CD14-positive monocyte (primary cell): Measurements from ENCODE around the gene PLEKHA8. TPM values are rescaled to one million over a fixed set of nuclear protein-coding genes. Genes with fewer than 3 reads are reported as not detected.

ENCODE experiments used
- DNase-seq, 3 donors: peaks; one replicate each; pipeline ENCODE4 v3.0.0-alpha.2; 2011 to 2022
- H2AFZ ChIP-seq: 2 replicates; pipeline ENCODE4 v1.6.0; 2012; ENCODE audit warnings: mild to moderate bottlenecking, low read depth, low read length, inconsistent platforms; ENCODE audit not compliant: insufficient read depth, poor library complexity, severe bottlenecking
- H3K27ac ChIP-seq, 2 donors: 1 replicate in 1 of 2; 2 replicates in 1 of 2; pipeline ENCODE4 v1.5.1; 2012 to 2013; ENCODE audit warnings: low read length in 2 of 2, control low read depth in 1 of 2, inconsistent platforms in 1 of 2, low read depth in 1 of 2, mild to moderate bottlenecking in 1 of 2
- H3K27me3 ChIP-seq, 2 donors: one replicate each; pipeline versions ENCODE4 v1.6.0 to v1.6.1; 2011 to 2013; ENCODE audit warnings: low read length in 2 of 2; ENCODE audit not compliant: control insufficient read depth in 2 of 2, insufficient read depth in 2 of 2
- H3K36me3 ChIP-seq, 2 donors: replicated peaks in 1 of 2; 1 replicate in 1 of 2; 2 replicates in 1 of 2; pipeline versions ENCODE4 v1.5.1 to v1.6.1; 2012 to 2013; ENCODE audit warnings: low read length in 2 of 2, control low read depth in 1 of 2, inconsistent platforms in 1 of 2, mild to moderate bottlenecking in 1 of 2; ENCODE audit not compliant: insufficient read depth in 2 of 2, control insufficient read depth in 1 of 2
- H3K4me1 ChIP-seq, 2 donors: 1 replicate in 1 of 2; 2 replicates in 1 of 2; pipeline versions ENCODE4 v1.5.1 to v1.6.1; 2012 to 2013; ENCODE audit warnings: low read length in 2 of 2, control low read depth in 1 of 2, inconsistent platforms in 1 of 2, mild to moderate bottlenecking in 1 of 2, moderate library complexity in 1 of 2; ENCODE audit not compliant: insufficient read depth in 2 of 2, control insufficient read depth in 1 of 2
- H3K4me2 ChIP-seq: replicated peaks from 2 replicates; pipeline ENCODE3; 2012; ENCODE audit warnings: low read length, moderate library complexity, mild to moderate bottlenecking; ENCODE audit not compliant: poor library complexity, severe bottlenecking; ENCODE audit errors: extremely low read depth
- H3K4me3 ChIP-seq, 3 experiments: fragments of 200-600 bp in 1 of 3; sonication (generic) in 1 of 3; replicated peaks in 1 of 3; 1 replicate in 2 of 3; 2 replicates in 1 of 3; pipeline ENCODE4 v1.5.1; 2011 to 2013; ENCODE audit warnings: low read length in 3 of 3, mild to moderate bottlenecking in 3 of 3, control low read depth in 2 of 3, low read depth in 2 of 3, inconsistent platforms in 1 of 3, moderate library complexity in 1 of 3
- H3K79me2 ChIP-seq: 2 replicates; pipeline ENCODE4 v1.6.0; 2012; ENCODE audit warnings: mild to moderate bottlenecking, control low read depth, inconsistent platforms, low read length, moderate library complexity; ENCODE audit not compliant: insufficient read depth
- H3K9ac ChIP-seq: 2 replicates; pipeline ENCODE4 v1.6.0; 2017; ENCODE audit warnings: low read length, mild to moderate bottlenecking; ENCODE audit not compliant: insufficient read depth, poor library complexity, severe bottlenecking
- H3K9me3 ChIP-seq, 2 donors: replicated peaks in 1 of 2; 1 replicate in 1 of 2; 2 replicates in 1 of 2; pipeline versions ENCODE4 v1.5.1 to v1.6.1; 2012 to 2013; ENCODE audit warnings: low read length in 2 of 2, control low read depth in 1 of 2; ENCODE audit not compliant: control insufficient read depth in 1 of 2, insufficient read depth in 1 of 2
- H4K20me1 ChIP-seq: 2 replicates; pipeline ENCODE4 v1.6.0; 2012; ENCODE audit warnings: mild to moderate bottlenecking, low read length, control low read depth, moderate library complexity; ENCODE audit not compliant: insufficient read depth
- H3K27ac Mint-ChIP-seq, 7 donors: one replicate each; pipeline ENCODE4 v1.8.0; 2020; ENCODE audit warnings: mild to moderate bottlenecking in 7 of 7, mixed read lengths in 7 of 7, moderate library complexity in 6 of 7, inconsistent platforms in 2 of 7
- H3K27me3 Mint-ChIP-seq, 3 donors: one replicate each; pipeline ENCODE4 v1.8.0; 2021 to 2022; ENCODE audit warnings: low read depth in 3 of 3, mild to moderate bottlenecking in 3 of 3, mixed read lengths in 3 of 3, moderate library complexity in 3 of 3, inconsistent platforms in 1 of 3
- H3K36me3 Mint-ChIP-seq, 2 donors: one replicate each; pipeline ENCODE4 v1.8.0; 2020; ENCODE audit warnings: mixed read lengths in 2 of 2, inconsistent platforms in 1 of 2, mild to moderate bottlenecking in 1 of 2
- H3K4me1 Mint-ChIP-seq: one replicate; pipeline ENCODE4 v1.8.0; 2020; ENCODE audit warnings: mild to moderate bottlenecking, mixed read lengths
- H3K4me3 Mint-ChIP-seq, 2 donors: one replicate each; pipeline ENCODE4 v1.8.0; 2020; ENCODE audit warnings: mild to moderate bottlenecking in 2 of 2, mixed read lengths in 2 of 2, moderate library complexity in 1 of 2
- H3K9me3 Mint-ChIP-seq, 7 donors: one replicate each; pipeline ENCODE4 v1.8.0; 2020 to 2022; ENCODE audit warnings: mixed read lengths in 7 of 7, mild to moderate bottlenecking in 6 of 7, moderate library complexity in 6 of 7, inconsistent platforms in 2 of 7
- WGBS: methylation state at CpG from one replicate; pipeline ENCODE4 v1.1.5; 2013; ENCODE audit warnings: missing lambda C conversion rate; ENCODE audit not compliant: insufficient coverage; 5-methylcytosine and 5-hydroxymethylcytosine counted together
- intact Hi-C, 2 donors: fragments of 100-400 bp; cut with micrococcal nuclease; formaldehyde crosslinking; loops; one replicate each; pipeline versions ENCODE4 v1.15.0 to v1.15.1; 2023
- polyA plus RNA-seq, 3 donors: library from polyadenylated mRNA; depleted of rRNA in 1 of 3; unstranded in 2 of 3; stranded (reverse) in 1 of 3; fragments of 300-500 nt in 2 of 3; fragments of >200 nt in 1 of 3; fragmentation: Illumina TruSeq in 2 of 3; gene quantifications; 1 replicate in 2 of 3; 2 replicates in 1 of 3; pipeline ENCODE4 v1.2.3, GENCODE V29; 2012 to 2021
- TF ChIP-seq, protein P1 (sequence below): fragments of 200-600 bp; IDR thresholded peaks from one replicate; pipeline ENCODE4 v1.8.0; 2022; ENCODE audit warnings: antibody characterized with exemption, mild to moderate bottlenecking

The PLEKHA8 gene
- polyA plus RNA-seq, 3 donors, result 2.4 to 2.7 (median 2.6) TPM

DNA sequence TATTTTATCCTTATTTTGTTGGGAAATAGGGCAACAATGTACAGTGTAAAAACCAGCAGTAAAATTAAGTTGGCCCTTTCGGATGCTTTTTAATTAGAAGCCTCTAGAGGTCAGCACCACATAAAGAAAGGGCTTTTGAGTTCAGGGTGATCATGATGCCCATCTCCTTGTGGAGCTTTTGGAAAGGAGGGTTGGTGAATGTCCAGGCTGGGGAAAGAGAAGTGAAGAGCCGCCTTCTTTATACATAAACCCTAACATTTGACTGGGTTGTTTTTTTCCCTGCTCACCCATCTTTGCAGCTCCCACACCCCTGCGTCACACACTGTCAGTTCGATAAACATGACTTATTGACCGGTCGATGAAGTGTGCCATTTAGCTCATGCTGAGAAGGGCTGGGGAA lies 136.4 kb downstream of the PLEKHA8 start:
- peak overlapping the region; percentile 4 for H3K4me2 ChIP-seq
- H3K27ac ChIP-seq, result peak overlapping the region in 1 of 2 donors; percentile 68
- H3K9me3 Mint-ChIP-seq, result no peaks in the 10 kb centered on the region
- intact Hi-C loops, result loop anchor here (5.0 to 10.0 kb wide), 4 partner anchors 60 to 260 kb away; partner anchors contain the start of gene ZNRF2 (in 1 of the 2)
- no peaks in the 10 kb centered on the region for H3K36me3 ChIP-seq
- no peak overlapping the region for H3K9ac ChIP-seq
- peaks cover 0 to 7% of the 10 kb centered on the region in 2 donors for H3K36me3 Mint-ChIP-seq
- H3K79me2 ChIP-seq, result no peaks in the 10 kb centered on the region
- H3K27me3 ChIP-seq, result no peaks in the 10 kb centered on the region
- H2AFZ ChIP-seq, result no peak overlapping the region
- TF ChIP-seq, protein P1, sequence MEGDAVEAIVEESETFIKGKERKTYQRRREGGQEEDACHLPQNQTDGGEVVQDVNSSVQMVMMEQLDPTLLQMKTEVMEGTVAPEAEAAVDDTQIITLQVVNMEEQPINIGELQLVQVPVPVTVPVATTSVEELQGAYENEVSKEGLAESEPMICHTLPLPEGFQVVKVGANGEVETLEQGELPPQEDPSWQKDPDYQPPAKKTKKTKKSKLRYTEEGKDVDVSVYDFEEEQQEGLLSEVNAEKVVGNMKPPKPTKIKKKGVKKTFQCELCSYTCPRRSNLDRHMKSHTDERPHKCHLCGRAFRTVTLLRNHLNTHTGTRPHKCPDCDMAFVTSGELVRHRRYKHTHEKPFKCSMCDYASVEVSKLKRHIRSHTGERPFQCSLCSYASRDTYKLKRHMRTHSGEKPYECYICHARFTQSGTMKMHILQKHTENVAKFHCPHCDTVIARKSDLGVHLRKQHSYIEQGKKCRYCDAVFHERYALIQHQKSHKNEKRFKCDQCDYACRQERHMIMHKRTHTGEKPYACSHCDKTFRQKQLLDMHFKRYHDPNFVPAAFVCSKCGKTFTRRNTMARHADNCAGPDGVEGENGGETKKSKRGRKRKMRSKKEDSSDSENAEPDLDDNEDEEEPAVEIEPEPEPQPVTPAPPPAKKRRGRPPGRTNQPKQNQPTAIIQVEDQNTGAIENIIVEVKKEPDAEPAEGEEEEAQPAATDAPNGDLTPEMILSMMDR, result peak; percentile 78
- no peak overlapping the region for H3K4me3 ChIP-seq
- peaks cover 74% of the 10 kb centered on the region for H3K4me1 Mint-ChIP-seq
- H3K4me1 ChIP-seq, result peaks cover 65 to 67% of the 10 kb centered on the region in 2 donors
- H3K27ac Mint-ChIP-seq, result peak overlapping the region; percentile 5 to 73 (median 37)
- peaks cover 0 to 1% (median 0%) of the 10 kb centered on the region in 3 donors for H3K27me3 Mint-ChIP-seq
- DNase-seq, result peak; percentile 63 to 77 (median 76)
- H3K4me3 Mint-ChIP-seq, result peak overlapping the region in 1 of 2 donors; percentile 50
- WGBS, result 100% methylated on average over 2 of the region's 6 CpGs
- no peaks in the 10 kb centered on the region for H3K9me3 ChIP-seq
- no peaks in the 10 kb centered on the region for H4K20me1 ChIP-seq

DNA sequence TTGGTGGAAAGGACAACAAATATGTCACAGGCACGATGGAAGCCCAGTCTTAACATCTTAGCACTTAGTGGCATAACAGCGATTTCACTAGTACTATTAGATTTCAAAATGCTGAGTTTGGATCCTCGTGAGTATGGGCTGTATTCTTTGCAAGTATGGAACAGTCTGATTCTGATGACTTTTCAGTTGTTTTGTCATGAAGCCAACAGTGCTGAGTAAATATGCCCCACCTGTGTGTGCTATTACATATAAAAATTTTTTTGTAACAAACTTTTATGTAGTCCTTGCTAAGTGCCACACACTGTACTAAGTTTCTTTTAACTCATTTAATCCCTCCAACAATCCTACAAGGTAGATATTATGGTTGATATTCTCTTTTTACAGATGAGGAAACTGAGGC lies 137.4 kb downstream of the PLEKHA8 start:
- TF ChIP-seq, protein P1, result no peak
- Histone ChIP-seq H3K4me1 (peaks cover 65 to 68% of the 10 kb centered on the region in 2 donors), H4K20me1 (no peaks in the 10 kb centered on the region), H3K9me3 (no peaks in the 10 kb centered on the region), H3K36me3 (no peaks in the 10 kb centered on the region), H3K79me2 (no peaks in the 10 kb centered on the region), H3K27ac (peak overlapping the region in 1 of 2 donors; percentile 68), H3K9ac (no peak overlapping the region), H3K27me3 (no peaks in the 10 kb centered on the region), H3K4me2 (no peak overlapping the region), H2AFZ (peak overlapping the region; percentile 47), H3K4me3 (no peak overlapping the region)
- H3K27me3 Mint-ChIP-seq, result no peaks in the 10 kb centered on the region
- intact Hi-C loops, result loop anchor here (5.0 to 10.0 kb wide), 4 partner anchors 59 to 259 kb away; partner anchors contain the start of gene ZNRF2 (in 1 of the 2)
- H3K9me3 Mint-ChIP-seq, result no peaks in the 10 kb centered on the region
- peaks cover 72% of the 10 kb centered on the region for H3K4me1 Mint-ChIP-seq
- WGBS, result no CpG with 5 or more reads among the region's 3 CpGs
- H3K27ac Mint-ChIP-seq, result peak overlapping the region in 4 of 7 donors; percentile 63 to 73 (median 68)
- DNase-seq, result no peak
- H3K4me3 Mint-ChIP-seq, result no peak overlapping the region
- peaks cover 0 to 7% of the 10 kb centered on the region in 2 donors for H3K36me3 Mint-ChIP-seq
